HCT116 (cell line): ENCODE data around the gene IGSF6.

ENCODE experiments used
- EZH2 ChIP-seq: fragments of 200-600 bp; sonication (generic); IDR thresholded peaks from 2 replicates; pipeline ENCODE4 v1.6.1; 2017; ENCODE audit warnings: antibody characterized with exemption, mixed run types
- POLR2A ChIP-seq: IDR thresholded peaks from 2 replicates; pipeline ENCODE4 v1.7.0; 2011; ENCODE audit warnings: borderline replicate concordance; ENCODE audit not compliant: insufficient read depth, insufficient read length; ENCODE audit errors: extremely low read depth
- POLR2AphosphoS5 ChIP-seq: IDR thresholded peaks from 2 replicates; pipeline ENCODE4 v1.6.1; 2011; ENCODE audit warnings: mild to moderate bottlenecking, low read depth, low read length, moderate library complexity
- TF ChIP-seq, protein P1 (sequence below), 3 experiments: fragments of 200-600 bp in 1 of 3; sonication (generic) in 1 of 3; IDR thresholded peaks in 2 of 3; conservative IDR thresholded peaks in 1 of 3; 2 replicates each; pipeline ENCODE4 v1.5.1; 2012 to 2017; ENCODE audit warnings: low read depth in 2 of 3, low read length in 2 of 3, antibody characterized with exemption in 1 of 3, borderline replicate concordance in 1 of 3, control low read depth in 1 of 3, mild to moderate bottlenecking in 1 of 3, mixed read lengths in 1 of 3, mixed run types in 1 of 3, moderate library complexity in 1 of 3; ENCODE audit not compliant: insufficient read depth in 1 of 3

GRCh38 chr16:21610006-21610544 is 42.3 kb downstream of the IGSF6 start:
- TF ChIP-seq, protein P1, sequence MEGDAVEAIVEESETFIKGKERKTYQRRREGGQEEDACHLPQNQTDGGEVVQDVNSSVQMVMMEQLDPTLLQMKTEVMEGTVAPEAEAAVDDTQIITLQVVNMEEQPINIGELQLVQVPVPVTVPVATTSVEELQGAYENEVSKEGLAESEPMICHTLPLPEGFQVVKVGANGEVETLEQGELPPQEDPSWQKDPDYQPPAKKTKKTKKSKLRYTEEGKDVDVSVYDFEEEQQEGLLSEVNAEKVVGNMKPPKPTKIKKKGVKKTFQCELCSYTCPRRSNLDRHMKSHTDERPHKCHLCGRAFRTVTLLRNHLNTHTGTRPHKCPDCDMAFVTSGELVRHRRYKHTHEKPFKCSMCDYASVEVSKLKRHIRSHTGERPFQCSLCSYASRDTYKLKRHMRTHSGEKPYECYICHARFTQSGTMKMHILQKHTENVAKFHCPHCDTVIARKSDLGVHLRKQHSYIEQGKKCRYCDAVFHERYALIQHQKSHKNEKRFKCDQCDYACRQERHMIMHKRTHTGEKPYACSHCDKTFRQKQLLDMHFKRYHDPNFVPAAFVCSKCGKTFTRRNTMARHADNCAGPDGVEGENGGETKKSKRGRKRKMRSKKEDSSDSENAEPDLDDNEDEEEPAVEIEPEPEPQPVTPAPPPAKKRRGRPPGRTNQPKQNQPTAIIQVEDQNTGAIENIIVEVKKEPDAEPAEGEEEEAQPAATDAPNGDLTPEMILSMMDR (IDR thresholded peaks at IDR 0.05 in 2 of 3, conservative IDR thresholded peaks at IDR 0.05 in 1 of 3; ENCODE audit: borderline replicate concordance in 1 of 3, insufficient read depth in 1 of 3, low read depth in 2 of 3, low read length in 2 of 3): no peak
- TF ChIP-seq POLR2AphosphoS5 (no peak), POLR2A (no peak), EZH2 (no peak)
